HL-60 (cell line): ENCODE data around the gene EPHA6.

Experiments used
- DNase-seq, 2 experiments: peaks; one replicate each; pipeline ENCODE4 v3.0.0-alpha.2; 2010 to 2020; ENCODE audit warnings: low read depth in 1 of 2, low spot score in 1 of 2
- H3K27ac ChIP-seq: fragments of 250-450 bp; sonication (Bioruptor Pico); replicated peaks from 2 replicates; pipeline ENCODE4 v1.5.1; 2020; ENCODE audit warnings: mild to moderate bottlenecking, moderate library complexity
- H3K27me3 ChIP-seq: fragments of 250-450 bp; sonication (Bioruptor Pico); 2 replicates; pipeline ENCODE4 v1.5.1; 2021; ENCODE audit warnings: mild to moderate bottlenecking, moderate library complexity; ENCODE audit not compliant: insufficient read depth, poor library complexity, severe bottlenecking
- H3K4me3 ChIP-seq: replicated peaks from 2 replicates; pipeline ENCODE4 v1.5.1; 2011; ENCODE audit warnings: mild to moderate bottlenecking, control low read depth, low read length; ENCODE audit not compliant: insufficient read depth
- CTCF ChIP-seq: IDR thresholded peaks from one replicate; pipeline ENCODE4 v1.5.1; 2011; ENCODE audit warnings: low read length, control low read depth, inconsistent platforms; ENCODE audit not compliant: insufficient read depth
- GABPA ChIP-seq: IDR thresholded peaks from 2 replicates; pipeline ENCODE4 v1.6.1; 2012; ENCODE audit warnings: low read depth
- POLR2AphosphoS5 ChIP-seq: IDR thresholded peaks from 2 replicates; pipeline ENCODE4 v1.6.1; 2012; ENCODE audit warnings: low read depth
- REST ChIP-seq: IDR thresholded peaks from 2 replicates; pipeline ENCODE4 v1.6.1; 2012; ENCODE audit warnings: low read depth; ENCODE audit not compliant: insufficient replicate concordance
- SPI1 ChIP-seq: IDR thresholded peaks from 2 replicates; pipeline ENCODE4 v1.6.1; 2012; ENCODE audit warnings: low read depth, mild to moderate bottlenecking, borderline replicate concordance

EPHA6 gene

GRCh38 chr3:97235611-97236315 is 421.4 kb downstream of the EPHA6 start:
- DNase-seq, result no peak
- TF ChIP-seq CTCF (no peak), POLR2AphosphoS5 (no peak), GABPA (no peak)
- Histone ChIP-seq H3K27ac (no peak overlapping the region), H3K27me3 (no peaks in the 10 kb centered on the region), H3K4me3 (no peak overlapping the region)

- no peak overlapping the region for H3K27ac ChIP-seq
- no peaks in the 10 kb centered on the region for H3K27me3 ChIP-seq
- DNase-seq, result no peak
- TF ChIP-seq SPI1 (no peak), POLR2AphosphoS5 (no peak), CTCF (no peak), REST (no peak), GABPA (no peak)
- H3K4me3 ChIP-seq, result no peak overlapping the region
These were observed 427.0 kb downstream of the EPHA6 start for GRCh38 chr3:97241417-97241816.

GRCh38 chr3:97245201-97245910 is 431.0 kb downstream of the EPHA6 start:
- H3K27ac ChIP-seq, result no peak overlapping the region
- DNase-seq, result no peak
- H3K4me3 ChIP-seq, result no peak overlapping the region
- TF ChIP-seq GABPA, result no peak
- no peak for TF ChIP-seq POLR2AphosphoS5
- TF ChIP-seq REST, result no peak
- TF ChIP-seq CTCF, result no peak
- TF ChIP-seq SPI1, result no peak
- H3K27me3 ChIP-seq, result no peaks in the 10 kb centered on the region

GRCh38 chr3:97256060-97256459 is 441.7 kb downstream of the EPHA6 start:
- no peak for DNase-seq
- no peak overlapping the region for H3K4me3 ChIP-seq
- TF ChIP-seq REST, result no peak
- TF ChIP-seq CTCF, result no peak
- no peak for TF ChIP-seq POLR2AphosphoS5
- no peak for TF ChIP-seq GABPA
- TF ChIP-seq SPI1, result no peak
- no peaks in the 10 kb centered on the region for H3K27me3 ChIP-seq
- H3K27ac ChIP-seq, result no peak overlapping the region
